Measurements from ENCODE around the gene PVALEF.

The PVALEF gene

GRCh38 chr17:81176666-81177065 lies 11.4 kb downstream of the PVALEF start:
- H3K27ac ChIP-seq, result no peak overlapping the region
- TF ChIP-seq CTCF (conservative IDR thresholded peaks at IDR 0.05), result no peak

- TF ChIP-seq CTCF (conservative IDR thresholded peaks at IDR 0.05), result no peak
- H3K27ac ChIP-seq, result no peak overlapping the region
Observed at GRCh38 chr17:81178136-81179091, 13.1 kb downstream of the PVALEF start.

- H3K27ac ChIP-seq, result no peak overlapping the region
- TF ChIP-seq CTCF (conservative IDR thresholded peaks at IDR 0.05), result no peak
Observed at GRCh38 chr17:81179220-81179619, 13.9 kb downstream of the PVALEF start.

- no peak overlapping the region for H3K27ac ChIP-seq
- no peak for TF ChIP-seq CTCF (conservative IDR thresholded peaks at IDR 0.05)
Observed at GRCh38 chr17:81179861-81180260, 14.6 kb downstream of the PVALEF start.

- TF ChIP-seq CTCF (conservative IDR thresholded peaks at IDR 0.05), result no peak
- H3K27ac ChIP-seq, result no peak overlapping the region
Observed at GRCh38 chr17:81180836-81181810, 15.8 kb downstream of the PVALEF start.

GRCh38 chr17:81181811-81182185 lies 16.5 kb downstream of the PVALEF start:
- no peak overlapping the region for H3K27ac ChIP-seq
- TF ChIP-seq CTCF (conservative IDR thresholded peaks at IDR 0.05), result no peak

GRCh38 chr17:81182596-81182995 lies 17.3 kb downstream of the PVALEF start:
- TF ChIP-seq CTCF (conservative IDR thresholded peaks at IDR 0.05), result no peak
- no peak overlapping the region for H3K27ac ChIP-seq
